Measurements from ENCODE around the gene LRRC4C. TPM values are rescaled to one million over a fixed set of nuclear protein-coding genes. Genes with fewer than 3 reads are reported as not detected.

The LRRC4C gene
- total RNA-seq, 1 experiment from 2014 or later, result 0.13 TPM

GRCh38 chr11:40380835-40381234, 1078.6 kb downstream of the LRRC4C start:
- H4K8ac ChIP-seq (replicated peaks; ENCODE audit: insufficient read length, low read depth, low read length), result no peak overlapping the region
- no peak overlapping the region for H2BK15ac ChIP-seq (ENCODE audit: low read depth, low read length)
- no peak overlapping the region for H3K23ac ChIP-seq (ENCODE audit: insufficient read length, low read depth, low read length)
- no peaks in the 10 kb centered on the region for H3K79me1 ChIP-seq (ENCODE audit: insufficient read depth, low read depth, low read length, poor library complexity, severe bottlenecking)
- no peaks in the 10 kb centered on the region for H3K23me2 ChIP-seq (ENCODE audit: insufficient read length, low read depth, low read length, poor library complexity, severe bottlenecking)
- no peak overlapping the region for H2AK5ac ChIP-seq (ENCODE audit: insufficient read length, low read length)
- H3K9me3 ChIP-seq (ENCODE audit: control insufficient read depth, low read depth, low read length), result no peaks in the 10 kb centered on the region
- no peak overlapping the region for H2BK12ac ChIP-seq (ENCODE audit: insufficient read length, low read depth, low read length)
- no peak overlapping the region for H2BK20ac ChIP-seq (ENCODE audit: low read depth, low read length, poor library complexity, severe bottlenecking)
- DNase-seq, result no peak
- no peak overlapping the region for H3K14ac ChIP-seq (ENCODE audit: insufficient read depth, low read length)
- no peak overlapping the region for H4K5ac ChIP-seq (ENCODE audit: insufficient read length, low read depth, low read length)
- no peaks in the 10 kb centered on the region for H3K27me3 ChIP-seq (ENCODE audit: insufficient read depth, low read length)
- H3K18ac ChIP-seq (ENCODE audit: insufficient read length, low read depth, low read length), result no peak overlapping the region
- H3K4me1 ChIP-seq (ENCODE audit: insufficient read depth, low read length), result no peaks in the 10 kb centered on the region
- no peak overlapping the region for H3K56ac ChIP-seq (ENCODE audit: insufficient read length, low read depth, low read length)
- H3K4me1 Mint-ChIP-seq, result no peaks in the 10 kb centered on the region
- H3K36me3 Mint-ChIP-seq (ENCODE audit: insufficient read depth in 1 of 3, low read depth in 3 of 3), result no peaks in the 10 kb centered on the region
- no peaks in the 10 kb centered on the region for H3K27me3 Mint-ChIP-seq (ENCODE audit: low read depth)
- no peak overlapping the region for H3K4ac ChIP-seq (ENCODE audit: low read depth, low read length)
- no peak overlapping the region for H3K27ac Mint-ChIP-seq
- no peak overlapping the region for H2AFZ ChIP-seq (ENCODE audit: low read length)
- no CpG with 5 or more reads among the region's 5 CpGs for WGBS (ENCODE audit: extremely low coverage, insufficient read length, low lambda C conversion rate)
- H3K9ac ChIP-seq (ENCODE audit: extremely low read depth, insufficient read length, low read length), result no peak overlapping the region
- H2BK120ac ChIP-seq (ENCODE audit: low read depth, low read length, poor library complexity, severe bottlenecking), result no peak overlapping the region
- no peak overlapping the region for H2BK5ac ChIP-seq (ENCODE audit: insufficient read length, low read length)
- no peak overlapping the region for H4K91ac ChIP-seq (ENCODE audit: insufficient read length, low read depth, low read length)
- no peaks in the 10 kb centered on the region for H4K20me1 ChIP-seq (ENCODE audit: control insufficient read depth, insufficient read depth, insufficient read length)
- TF ChIP-seq CTCF (conservative IDR thresholded peaks at IDR 0.05), result no peak
- H3T11ph ChIP-seq (ENCODE audit: low read length), result no peak overlapping the region
- no peak overlapping the region for H3K27ac ChIP-seq (ENCODE audit: insufficient read length, low read depth, low read length)
- no peaks in the 10 kb centered on the region; a peak in 1 of 5 replicates for H3K9me3 Mint-ChIP-seq
- H3K4me3 Mint-ChIP-seq, result no peak overlapping the region
- H3K4me2 ChIP-seq (ENCODE audit: insufficient read depth, insufficient read length, low read length), result no peak overlapping the region
- no peaks in the 10 kb centered on the region for H3K79me2 ChIP-seq (ENCODE audit: insufficient read depth, low read length)

All from H9 (cell line).